BLaER1 (cell line): Measurements from ENCODE around the gene MFRP.
A peak's percentile ranks its signal among the peaks of the same experiment; 100 is the strongest.
"Not testable (repeated sequence)": the region's sequence is repeated elsewhere in the genome, so short reads cannot be mapped to it uniquely, and the experiment has no call there.

Source experiments
- H3K27ac ChIP-seq: shearing (Covaris generic); formaldehyde crosslinking; 2 replicates; pipeline ENCODE4 v1.8.1; 2022
- H3K27me3 ChIP-seq: shearing (Covaris generic); formaldehyde crosslinking; 2 replicates; pipeline ENCODE4 v1.8.1; 2022
- H3K36me3 ChIP-seq: shearing (Covaris generic); formaldehyde crosslinking; 2 replicates; pipeline ENCODE4 v1.8.1; 2022
- H3K4me1 ChIP-seq: shearing (Covaris generic); formaldehyde crosslinking; 2 replicates; pipeline ENCODE4 v1.8.1; 2022
- H3K4me2 ChIP-seq: shearing (Covaris generic); formaldehyde crosslinking; 2 replicates; pipeline ENCODE4 v1.8.1; 2022
- H3K4me3 ChIP-seq: shearing (Covaris generic); formaldehyde crosslinking; 2 replicates; pipeline ENCODE4 v1.8.1; 2022
- H3K9ac ChIP-seq: shearing (Covaris generic); formaldehyde crosslinking; 2 replicates; pipeline ENCODE4 v1.8.1; 2022
- H3K9me3 ChIP-seq: shearing (Covaris generic); formaldehyde crosslinking; 2 replicates; pipeline ENCODE4 v1.8.1; 2022
- H4K20me1 ChIP-seq: shearing (Covaris generic); formaldehyde crosslinking; 2 replicates; pipeline ENCODE4 v1.8.1; 2022
- Cebpa-rat ChIP-seq: shearing (Covaris generic); IDR thresholded peaks from 2 replicates; pipeline ENCODE4 v1.8.1; 2022

MFRP gene

GRCh38 chr11:119346605-119347004 is at the start of gene MFRP:
Gene MFRP (minus strand): TSS chr11:119346705. CDS start chr11:119346513, 192 bp downstream.
- Histone ChIP-seq H3K9ac (no peak within 1 kb of the TSS), H3K27ac (no peak within 1 kb of the TSS), H3K9me3 (no peaks in the 10 kb centered on the region), H3K27me3 (peaks cover 10% of the 10 kb centered on the region; the same call in 1 of the 2 replicates), H3K36me3 (no peaks in the 10 kb centered on the region), H3K4me1 (peaks cover 8% of the 10 kb centered on the region), H3K4me2 (no peak within 1 kb of the TSS), H3K4me3 (no peak within 1 kb of the TSS), H4K20me1 (no peaks in the 10 kb centered on the region)
- TF ChIP-seq Cebpa-rat: no peak

GRCh38 chr11:119391275-119391674 is 44.8 kb upstream of the MFRP start:
- no peaks in the 10 kb centered on the region for H3K9me3 ChIP-seq
- no peak overlapping the region for H3K9ac ChIP-seq
- no peak overlapping the region for H3K4me3 ChIP-seq
- no peaks in the 10 kb centered on the region for H4K20me1 ChIP-seq
- no peaks in the 10 kb centered on the region for H3K36me3 ChIP-seq
- H3K4me1 ChIP-seq: no peaks in the 10 kb centered on the region
- H3K27ac ChIP-seq: no peak overlapping the region
- no peak for TF ChIP-seq Cebpa-rat
- H3K27me3 ChIP-seq: no peaks in the 10 kb centered on the region
- no peak overlapping the region for H3K4me2 ChIP-seq

GRCh38 chr11:119389611-119390254 is 43.2 kb upstream of the MFRP start:
- no peak for TF ChIP-seq Cebpa-rat
- H3K27ac ChIP-seq: no peak overlapping the region
- H3K9ac ChIP-seq: no peak overlapping the region

DNA sequence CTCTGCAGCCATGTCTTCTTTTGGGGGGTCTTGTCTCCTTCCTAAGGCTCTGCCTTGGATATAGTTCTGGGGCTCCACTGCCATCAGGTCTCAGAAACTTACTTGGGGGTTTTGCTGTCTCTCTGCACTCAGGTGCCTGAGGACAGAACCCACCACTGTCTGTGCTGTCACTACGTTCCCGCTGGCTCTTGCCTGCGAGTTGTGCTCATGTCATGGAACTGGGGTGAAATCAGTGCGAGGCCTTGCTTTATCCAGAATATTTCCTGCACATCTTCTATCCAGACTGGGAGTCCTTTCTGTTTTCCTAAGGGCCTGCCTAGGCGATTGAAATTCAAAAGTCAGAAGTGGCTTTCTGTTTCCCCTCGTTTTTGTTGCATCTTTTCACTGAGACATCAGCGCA is 41.6 kb upstream of the MFRP start:
- no peaks in the 10 kb centered on the region for H4K20me1 ChIP-seq
- no peak overlapping the region for H3K27ac ChIP-seq
- H3K9me3 ChIP-seq: no peaks in the 10 kb centered on the region
- no peak overlapping the region for H3K4me2 ChIP-seq
- no peak overlapping the region for H3K4me3 ChIP-seq
- no peaks in the 10 kb centered on the region for H3K27me3 ChIP-seq
- no peak overlapping the region for H3K9ac ChIP-seq
- TF ChIP-seq Cebpa-rat: no peak
- no peaks in the 10 kb centered on the region for H3K4me1 ChIP-seq
- no peaks in the 10 kb centered on the region for H3K36me3 ChIP-seq

More at GRCh38 chr11:119389611-119390254, 43.2 kb upstream of the MFRP start:
- Histone ChIP-seq H3K4me3 (no peak overlapping the region), H3K4me2 (no peak overlapping the region), H3K9me3 (no peaks in the 10 kb centered on the region), H3K4me1 (no peaks in the 10 kb centered on the region), H4K20me1 (no peaks in the 10 kb centered on the region), H3K36me3 (no peaks in the 10 kb centered on the region), H3K27me3 (no peaks in the 10 kb centered on the region)

DNA sequence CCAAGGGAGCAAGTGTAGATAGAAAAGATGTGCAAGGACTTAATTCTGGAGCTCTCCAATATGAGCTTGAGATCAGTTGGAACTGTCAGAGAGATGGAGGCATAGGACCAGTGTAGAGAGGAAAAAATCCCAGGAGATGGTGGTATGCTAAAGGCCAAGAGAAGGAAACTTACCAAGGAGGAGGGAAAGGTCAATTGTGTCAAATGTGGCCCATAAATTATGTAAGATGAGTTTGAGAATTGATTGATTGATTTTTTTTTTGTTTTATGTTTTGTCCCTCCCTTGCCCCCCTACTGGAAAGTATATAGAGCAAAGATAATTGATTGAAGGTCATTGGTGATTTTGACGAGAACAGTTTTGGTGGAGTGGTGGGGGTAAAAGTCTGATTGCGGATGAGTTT is 37.8 kb upstream of the MFRP start:
- H3K27ac ChIP-seq: no peak overlapping the region
- H3K27me3 ChIP-seq: no peaks in the 10 kb centered on the region
- H3K36me3 ChIP-seq: no peaks in the 10 kb centered on the region
- H3K4me1 ChIP-seq: peaks cover 20% of the 10 kb centered on the region
- no peak for TF ChIP-seq Cebpa-rat
- H3K4me2 ChIP-seq: no peak overlapping the region
- no peak overlapping the region for H3K4me3 ChIP-seq
- H3K9ac ChIP-seq: no peak overlapping the region
- no peaks in the 10 kb centered on the region for H3K9me3 ChIP-seq
- H4K20me1 ChIP-seq: no peaks in the 10 kb centered on the region

- not testable (repeated sequence) for H3K9me3 ChIP-seq
These were observed 36.0 kb upstream of the MFRP start for GRCh38 chr11:119382513-119382912.

DNA sequence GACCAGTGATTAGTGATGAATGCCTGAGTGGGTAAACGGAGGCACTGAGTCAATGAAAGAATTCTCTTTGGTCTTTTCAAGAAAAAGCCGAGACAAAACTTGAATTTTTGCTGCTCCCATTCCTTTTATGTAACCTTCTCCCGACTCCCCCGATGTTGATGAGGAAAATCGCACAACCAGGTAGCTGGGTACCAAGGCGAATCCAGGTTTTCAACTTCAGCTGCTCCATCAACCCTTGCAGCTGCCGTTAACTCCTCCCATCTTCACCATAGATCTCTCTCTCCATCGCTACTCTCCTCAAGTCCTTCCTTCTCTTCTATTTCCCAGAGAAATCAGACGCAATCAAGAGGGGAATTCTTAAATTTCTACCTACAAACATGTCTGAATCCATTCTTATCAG is 35.6 kb upstream of the MFRP start:
- H3K4me3 ChIP-seq: peak overlapping the region; percentile 70
- no peaks in the 10 kb centered on the region for H3K36me3 ChIP-seq
- H3K27ac ChIP-seq: no peak overlapping the region
- H3K27me3 ChIP-seq: no peaks in the 10 kb centered on the region
- no peaks in the 10 kb centered on the region for H3K9me3 ChIP-seq
- peaks cover 30% of the 10 kb centered on the region for H3K4me1 ChIP-seq
- no peaks in the 10 kb centered on the region for H4K20me1 ChIP-seq
- peak overlapping the region; percentile 93 for H3K4me2 ChIP-seq
- no peak for TF ChIP-seq Cebpa-rat
- H3K9ac ChIP-seq: peak overlapping the region; percentile 73

More at GRCh38 chr11:119382513-119382912, 36.0 kb upstream of the MFRP start:
- H3K27me3 ChIP-seq, H3K36me3 ChIP-seq, H4K20me1 ChIP-seq, H3K9ac ChIP-seq, H3K27ac ChIP-seq, H3K4me3 ChIP-seq: not testable (repeated sequence)
- Histone ChIP-seq H3K4me1 (peaks cover 25% of the 10 kb centered on the region), H3K4me2 (peak overlapping the region; percentile 93)

- Histone ChIP-seq H3K9me3 (no peaks in the 10 kb centered on the region), H3K9ac (peak within 1 kb of the TSS; percentile 73), H3K4me1 (peaks cover 37% of the 10 kb centered on the region), H3K27me3 (no peaks in the 10 kb centered on the region), H4K20me1 (no peaks in the 10 kb centered on the region), H3K4me3 (peak within 1 kb of the TSS; percentile 70), H3K4me2 (peak within 1 kb of the TSS; percentile 93), H3K27ac (no peak within 1 kb of the TSS), H3K36me3 (no peaks in the 10 kb centered on the region)
- TF ChIP-seq Cebpa-rat: no peak
These were observed 34.9 kb upstream of the MFRP start, which contains the start of gene USP2 for GRCh38 chr11:119381181-119381988. Gene USP2 (minus strand): TSS chr11:119381690. CDS start chr11:119373480, 8,210 bp downstream.

GRCh38 chr11:119380827-119381180 is 34.3 kb upstream of the MFRP start:
- H3K4me1 ChIP-seq: peaks cover 43% of the 10 kb centered on the region
- H3K9me3 ChIP-seq: no peaks in the 10 kb centered on the region
- peak overlapping the region; percentile 73 for H3K9ac ChIP-seq
- no peaks in the 10 kb centered on the region for H4K20me1 ChIP-seq
- peak overlapping the region; percentile 93 for H3K4me2 ChIP-seq
- no peak overlapping the region for H3K27ac ChIP-seq
- no peak for TF ChIP-seq Cebpa-rat
- no peaks in the 10 kb centered on the region for H3K36me3 ChIP-seq
- peak overlapping the region; percentile 70 for H3K4me3 ChIP-seq
- H3K27me3 ChIP-seq: no peaks in the 10 kb centered on the region

- H3K9ac ChIP-seq: no peak overlapping the region; the same call in 1 of the 2 replicates
- H3K27me3 ChIP-seq: no peaks in the 10 kb centered on the region
- H3K4me2 ChIP-seq: peak overlapping the region; percentile 93
- no peaks in the 10 kb centered on the region for H3K9me3 ChIP-seq
- peak overlapping the region; percentile 70; the same call in 1 of the 2 replicates for H3K4me3 ChIP-seq
- peaks cover 43% of the 10 kb centered on the region for H3K4me1 ChIP-seq
- no peaks in the 10 kb centered on the region for H4K20me1 ChIP-seq
- no peak overlapping the region for H3K27ac ChIP-seq
- no peaks in the 10 kb centered on the region for H3K36me3 ChIP-seq
- TF ChIP-seq Cebpa-rat: no peak
These were observed 33.8 kb upstream of the MFRP start for GRCh38 chr11:119380160-119380826.
